ENCODE measurements around the gene PDLIM1.

Gene PDLIM1

GRCh38 chr10:95196046-95196445, 94.8 kb downstream of the PDLIM1 start:
- no peaks in the 10 kb centered on the region for H3K36me3 ChIP-seq (ENCODE audit: insufficient read depth, low read length)
- no peaks in the 10 kb centered on the region for H3K9me3 ChIP-seq (ENCODE audit: insufficient read depth, low read depth, low read length)
- H3K9ac ChIP-seq (ENCODE audit: low read depth, low read length): no peak overlapping the region
- no peaks in the 10 kb centered on the region for H3K27me3 ChIP-seq (ENCODE audit: insufficient read depth, low read length)
- 48% methylated on average over 3 of the region's 3 CpGs for WGBS
- H3K27ac ChIP-seq (ENCODE audit: low read depth, low read length): peak overlapping the region; percentile 36; the same call in 1 of the 2 replicates
- peaks cover 17% of the 10 kb centered on the region for H3K4me1 ChIP-seq (ENCODE audit: insufficient read depth, low read length)
- H3K4me3 ChIP-seq (ENCODE audit: low read length): no peak overlapping the region

- Histone ChIP-seq H3K9me3 (ENCODE audit: insufficient read depth, low read depth, low read length) (no peaks in the 10 kb centered on the region), H3K27ac (ENCODE audit: low read depth, low read length) (no peak within 1 kb of the TSS), H3K4me3 (ENCODE audit: low read length) (no peak within 1 kb of the TSS), H3K36me3 (ENCODE audit: insufficient read depth, low read length) (no peaks in the 10 kb centered on the region), H3K9ac (ENCODE audit: low read depth, low read length) (no peak within 1 kb of the TSS), H3K27me3 (ENCODE audit: insufficient read depth, low read length) (no peaks in the 10 kb centered on the region), H3K4me1 (ENCODE audit: insufficient read depth, low read length) (peaks cover 17% of the 10 kb centered on the region)
- 100% methylated on average over 1 of the region's 1 CpG for WGBS
These were observed 96.9 kb downstream of the PDLIM1 start, which contains the start of gene ACSM6 for GRCh38 chr10:95193944-95194343. TSS of gene ACSM6 (plus strand) at chr10:95194238. CDS start at chr10:95194486, 248 bp downstream.

GRCh38 chr10:95188593-95188992, 102.2 kb downstream of the PDLIM1 start:
- Histone ChIP-seq H3K27ac (ENCODE audit: low read depth, low read length) (no peak overlapping the region), H3K27me3 (ENCODE audit: insufficient read depth, low read length) (no peaks in the 10 kb centered on the region), H3K9ac (ENCODE audit: low read depth, low read length) (no peak overlapping the region), H3K4me3 (ENCODE audit: low read length) (no peak overlapping the region), H3K4me1 (ENCODE audit: insufficient read depth, low read length) (no peaks in the 10 kb centered on the region), H3K9me3 (ENCODE audit: insufficient read depth, low read depth, low read length) (no peaks in the 10 kb centered on the region), H3K36me3 (ENCODE audit: insufficient read depth, low read length) (no peaks in the 10 kb centered on the region)

GRCh38 chr10:95187617-95188016, 103.2 kb downstream of the PDLIM1 start:
- Histone ChIP-seq H3K4me3 (ENCODE audit: low read length) (no peak overlapping the region), H3K36me3 (ENCODE audit: insufficient read depth, low read length) (no peaks in the 10 kb centered on the region), H3K4me1 (ENCODE audit: insufficient read depth, low read length) (peaks cover 4% of the 10 kb centered on the region; the same call in 1 of the 2 replicates), H3K9me3 (ENCODE audit: insufficient read depth, low read depth, low read length) (no peaks in the 10 kb centered on the region), H3K27me3 (ENCODE audit: insufficient read depth, low read length) (no peaks in the 10 kb centered on the region), H3K9ac (ENCODE audit: low read depth, low read length) (no peak overlapping the region), H3K27ac (ENCODE audit: low read depth, low read length) (no peak overlapping the region)
- 94% methylated on average over 3 of the region's 3 CpGs for WGBS
